ENCODE results near the gene GNB1.

Gene GNB1

DNA sequence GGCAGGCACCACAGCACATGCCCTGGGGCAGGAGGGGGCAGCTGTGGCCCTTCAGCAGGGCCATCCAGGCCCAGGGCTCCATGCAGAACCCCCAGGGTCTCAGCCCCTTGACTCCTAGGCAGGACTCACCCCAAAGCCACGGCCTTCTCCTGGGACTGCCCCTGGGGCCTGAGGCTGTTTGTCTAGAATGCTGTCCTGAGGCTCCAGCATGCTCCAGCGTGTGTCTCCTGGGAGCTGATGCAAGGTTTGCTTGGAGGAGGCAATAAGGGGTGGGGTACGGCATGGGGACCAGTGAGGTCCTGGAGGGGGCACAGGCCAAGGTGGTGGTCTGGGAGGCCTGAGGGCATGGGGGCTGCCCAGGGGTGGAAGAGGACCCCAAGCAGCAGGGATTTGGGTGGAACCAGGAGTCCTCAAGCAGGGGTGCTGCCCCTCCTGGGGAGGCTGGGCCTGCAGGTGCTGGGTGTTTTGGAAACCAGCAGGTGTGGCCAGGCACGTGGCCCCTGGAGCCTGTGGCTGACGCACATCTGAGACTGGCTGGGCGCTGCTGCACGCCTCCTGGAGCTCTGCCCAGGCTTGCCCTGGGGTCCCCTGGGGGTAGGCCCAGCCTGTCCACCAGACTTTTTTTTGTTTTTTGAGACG lies 16.3 kb upstream of the GNB1 start:
- no peak for DNase-seq

DNA sequence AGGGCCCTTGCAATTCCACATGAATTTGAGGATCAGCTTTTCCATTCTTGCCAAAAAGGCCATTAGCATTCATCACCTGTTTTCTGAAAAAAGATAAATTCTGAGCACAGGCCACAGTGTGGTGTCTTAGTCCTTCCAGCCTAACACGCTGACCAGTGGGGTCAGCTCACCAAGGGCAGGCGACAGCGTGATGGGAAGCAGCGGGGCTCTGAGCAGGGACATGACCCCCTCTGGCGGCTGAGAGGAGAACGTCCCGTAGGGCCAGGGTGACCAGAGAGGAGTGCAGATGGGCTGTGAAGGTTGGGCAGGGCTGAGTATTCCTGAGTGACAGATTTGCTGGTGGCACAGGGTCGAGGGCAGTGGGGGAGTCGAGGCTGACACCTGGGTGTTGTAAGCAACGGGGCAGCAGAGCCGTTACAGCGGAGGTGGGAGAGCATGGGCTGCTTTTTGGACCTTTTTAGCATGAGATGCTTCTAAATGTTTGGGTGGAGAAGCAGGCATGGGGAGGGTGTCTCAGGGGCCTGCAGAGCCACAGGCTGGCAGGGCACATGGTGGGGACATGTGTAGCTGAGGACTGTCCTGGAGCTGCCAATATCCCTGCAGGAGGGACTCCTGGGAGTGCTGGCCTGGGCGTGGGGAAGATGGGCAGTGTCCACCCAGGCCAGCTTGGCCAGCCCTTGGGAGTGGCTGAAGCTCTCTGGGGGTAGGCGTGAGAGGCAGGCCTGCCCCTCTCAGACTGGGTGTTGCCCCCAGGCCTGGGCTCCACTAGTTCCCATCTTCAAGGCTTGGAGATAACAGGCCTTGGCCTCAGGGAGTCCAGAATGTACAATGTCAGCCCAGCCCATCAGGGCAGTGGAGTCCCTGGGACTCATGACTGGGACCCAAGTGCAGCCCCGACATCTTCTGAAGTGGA lies 15.6 kb upstream of the GNB1 start:
- no peak for DNase-seq

DNA sequence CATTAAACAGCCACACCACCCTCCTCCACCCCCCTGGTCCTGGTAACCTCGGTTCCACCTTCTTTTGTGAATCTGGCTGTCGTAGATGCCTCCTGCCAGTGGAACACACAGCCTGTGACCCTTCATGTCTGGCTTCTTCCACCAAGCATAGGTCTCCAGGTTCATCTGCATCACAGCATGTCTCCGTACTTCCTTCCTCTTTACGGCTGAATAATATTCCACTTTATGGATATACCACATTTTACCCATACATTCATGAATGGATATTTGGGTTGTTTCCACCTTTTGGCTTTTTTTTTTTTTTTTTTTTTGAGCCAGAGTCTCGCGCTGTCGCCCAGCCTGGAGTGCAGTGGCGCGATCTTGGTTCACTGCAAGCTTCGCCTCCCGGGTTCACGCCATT lies 12.3 kb upstream of the GNB1 start:
- no peak for DNase-seq

DNA sequence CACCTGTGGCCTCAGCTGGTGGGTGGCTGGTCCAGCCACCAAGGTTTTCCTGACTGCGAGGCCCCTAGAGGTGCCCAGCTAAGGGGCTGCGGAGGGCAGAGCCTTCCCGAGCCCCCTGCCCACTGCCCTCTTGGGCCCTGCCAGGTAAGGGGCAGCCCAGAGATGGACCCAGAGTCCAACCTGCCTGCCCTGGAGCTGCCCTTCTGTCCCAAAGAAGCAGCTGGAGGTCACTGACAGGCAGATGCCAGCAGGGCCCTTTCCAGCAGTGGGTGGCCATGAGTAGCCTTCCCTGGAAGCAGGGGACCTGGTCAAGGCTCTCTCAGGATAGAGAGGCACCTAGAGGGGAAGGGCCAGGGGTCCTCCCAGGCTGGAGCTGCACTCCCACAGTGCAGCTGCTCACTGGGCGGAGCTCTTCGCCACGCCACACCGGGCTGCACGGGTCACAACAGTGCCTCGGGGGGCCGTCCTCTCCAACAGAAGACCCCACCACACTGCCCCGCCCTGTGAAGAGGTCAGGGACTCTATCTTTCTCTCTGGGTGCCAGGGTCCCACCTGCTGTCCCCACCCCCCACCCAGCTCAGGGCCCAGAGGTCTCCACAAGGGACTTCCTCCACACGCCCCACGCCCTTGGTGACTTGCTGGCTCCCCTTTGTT lies 10.9 kb upstream of the GNB1 start:
- no peak for DNase-seq

DNA sequence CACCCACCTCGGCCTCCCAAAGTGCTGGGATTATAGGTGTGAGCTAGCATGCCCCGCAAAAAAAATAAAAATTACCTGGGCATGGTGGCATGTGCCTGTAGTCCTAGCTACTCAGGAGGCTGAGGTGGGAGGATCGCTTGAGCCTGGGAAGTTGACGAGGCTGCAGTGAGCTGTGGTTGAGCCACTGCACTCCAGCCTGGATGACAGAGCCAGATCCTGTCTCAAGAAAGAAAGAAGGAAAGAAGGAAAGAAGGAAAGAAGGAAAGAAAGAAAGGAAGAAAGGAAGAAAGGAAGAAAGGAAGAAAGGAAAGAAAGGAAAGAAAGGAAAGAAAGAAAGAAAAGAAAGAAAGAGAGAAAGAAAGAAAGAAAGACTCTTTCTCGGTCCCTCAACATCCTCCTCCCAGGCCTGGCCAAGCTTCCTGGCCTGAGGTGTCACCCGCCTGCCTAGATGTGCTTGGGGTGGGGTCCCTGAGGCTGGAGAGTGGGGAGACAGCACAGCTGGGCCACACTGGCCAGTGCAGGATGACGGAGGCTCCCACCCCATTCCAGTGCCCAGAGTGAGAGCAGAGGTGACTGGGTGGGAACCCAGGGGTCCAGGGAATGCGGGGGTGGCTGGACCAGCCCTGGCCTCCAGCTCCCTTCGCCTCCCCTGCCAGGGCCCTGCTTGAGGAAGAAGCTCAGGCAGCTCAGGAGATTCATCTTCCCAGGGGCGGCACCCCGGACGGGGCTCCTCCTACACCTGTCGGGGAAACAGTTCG lies 10.2 kb upstream of the GNB1 start:
- no peak for DNase-seq

DNA sequence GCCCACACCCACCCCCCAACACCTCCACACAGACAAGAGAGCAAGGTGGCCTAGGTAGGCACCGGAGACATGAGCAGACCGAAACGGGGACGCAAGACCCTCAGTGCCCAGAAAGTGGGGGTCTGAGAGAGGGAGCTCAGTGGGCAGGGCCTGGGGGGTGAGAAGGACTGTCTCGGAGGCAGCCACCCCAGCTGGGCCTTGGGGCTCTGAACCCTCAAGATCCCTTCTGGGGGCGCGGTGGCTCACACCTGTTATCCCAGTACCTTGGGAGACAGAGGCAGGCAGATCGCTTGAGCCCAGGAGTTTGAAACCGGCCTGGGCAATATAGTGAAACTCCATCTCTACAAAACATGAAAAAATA lies 9.1 kb upstream of the GNB1 start:
- no peak for DNase-seq

GRCh38 chr1:1899266-1899966 lies 8.5 kb upstream of the GNB1 start:
- DNase-seq: no peak

DNA sequence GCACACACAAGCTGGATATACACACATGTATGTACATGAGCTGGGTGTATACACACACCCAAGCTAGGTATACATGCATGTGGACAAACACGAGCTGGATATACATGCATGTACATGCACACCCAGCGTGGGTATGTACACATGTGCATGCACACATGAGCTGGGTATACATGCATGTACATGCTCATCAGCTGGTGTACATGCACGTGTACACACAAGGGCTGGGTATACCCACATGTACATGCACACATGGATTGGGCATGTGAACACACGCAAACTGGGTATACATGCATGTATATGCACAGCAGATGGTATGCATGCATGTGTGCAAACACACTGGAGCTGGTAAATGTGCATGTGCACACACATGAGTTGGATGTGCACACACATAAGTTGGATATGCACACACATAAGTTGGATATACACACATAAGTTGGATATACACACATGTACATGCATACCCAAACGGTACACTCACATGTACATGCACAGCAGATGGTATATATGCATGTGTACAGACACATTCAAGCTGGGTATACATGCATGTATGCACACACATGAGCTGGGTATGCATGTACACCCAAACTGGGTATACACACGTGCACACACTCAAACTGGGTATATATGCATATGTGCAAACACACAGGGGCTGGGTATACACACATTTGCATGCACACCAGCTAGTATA lies 7.5 kb upstream of the GNB1 start:
- DNase-seq: no peak

DNA sequence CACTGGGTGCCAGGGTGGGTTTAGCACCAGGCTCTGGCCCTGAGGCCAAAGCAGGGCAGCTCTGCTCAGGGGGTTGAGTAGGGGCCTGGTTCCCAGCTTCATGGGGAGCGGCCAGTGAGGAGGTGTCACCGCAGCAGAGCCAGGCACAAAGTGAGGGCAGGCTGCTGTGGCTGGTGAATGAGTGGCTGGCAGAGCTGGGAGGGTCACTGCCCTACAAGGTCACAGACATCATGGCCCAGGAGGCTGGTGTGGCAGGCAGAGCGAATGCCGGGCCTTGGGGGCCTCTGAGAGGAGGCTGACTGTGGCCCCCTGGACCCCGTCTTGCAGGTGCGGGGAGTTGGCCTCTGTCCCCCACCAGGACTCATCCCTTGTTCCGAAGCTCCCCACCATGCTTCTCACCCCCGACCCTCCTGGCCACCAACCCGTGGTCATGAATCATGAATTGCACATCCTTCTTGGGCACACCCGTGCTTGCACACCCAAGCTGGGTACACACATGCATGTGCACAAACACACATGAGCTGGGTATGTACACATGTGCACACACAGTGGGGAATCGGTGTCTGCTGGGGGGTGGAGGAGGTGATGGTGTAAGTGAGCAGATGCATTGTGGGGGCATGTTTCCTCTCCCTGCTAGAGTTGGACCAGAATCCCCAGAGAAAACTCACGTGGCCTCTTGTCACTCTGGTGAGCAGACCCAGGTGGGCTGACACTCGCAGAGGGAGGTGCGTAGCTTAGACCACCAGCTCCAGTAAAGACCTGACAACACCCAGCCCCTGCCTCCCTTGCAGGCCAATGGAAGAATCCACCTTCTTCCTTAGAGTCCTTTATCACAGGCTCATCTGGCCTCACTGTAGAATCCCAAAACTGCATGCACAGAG lies 4.8 kb upstream of the GNB1 start:
- no peak for DNase-seq

DNA sequence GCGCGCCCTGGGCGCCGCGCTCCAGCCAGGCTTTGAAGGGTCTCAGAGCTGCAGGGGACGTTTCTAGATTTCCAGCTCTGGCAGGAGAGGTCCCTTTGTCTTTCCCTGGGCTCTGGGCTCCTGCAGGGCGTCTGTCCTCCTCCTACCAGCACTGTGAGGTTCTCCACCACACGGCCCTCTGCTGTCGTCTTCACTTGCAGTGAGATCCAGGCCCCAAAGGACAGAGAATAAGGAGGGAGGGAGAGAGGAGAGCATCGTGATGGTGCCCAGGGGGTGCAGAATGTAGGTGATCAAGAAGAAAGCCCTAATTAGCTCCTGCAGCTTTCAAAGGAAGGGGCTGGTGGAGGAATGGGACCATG lies 4.2 kb upstream of the GNB1 start:
- DNase-seq: no peak

GRCh38 chr1:1894354-1895059 lies 3.6 kb upstream of the GNB1 start:
- no peak for DNase-seq

- no peak for DNase-seq
Measured at GRCh38 chr1:1893997-1894353, 3.1 kb upstream of the GNB1 start.

GRCh38 chr1:1893291-1893985 lies 2.6 kb upstream of the GNB1 start:
- DNase-seq: no peak

DNA sequence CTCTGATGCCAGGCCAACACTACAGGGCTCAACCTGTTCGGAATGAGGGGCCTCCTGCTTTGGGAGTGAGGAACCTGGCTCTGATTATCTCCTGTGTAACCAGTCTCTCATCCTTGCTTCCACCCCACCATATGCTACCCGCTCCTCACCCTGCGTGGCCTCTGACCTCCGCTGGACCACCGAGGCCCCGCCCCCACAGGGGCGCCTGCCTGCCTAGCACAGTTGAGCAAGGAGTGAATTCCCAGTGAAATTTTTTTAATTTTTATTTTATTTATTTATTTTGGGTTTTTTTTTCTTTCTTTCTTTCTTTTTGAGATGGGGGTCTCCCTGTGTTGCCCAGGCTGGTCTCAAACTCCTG lies 1.9 kb upstream of the GNB1 start:
- DNase-seq: no peak

- DNase-seq: no peak
Measured at GRCh38 chr1:1892079-1892762, 1.3 kb upstream of the GNB1 start.

DNA sequence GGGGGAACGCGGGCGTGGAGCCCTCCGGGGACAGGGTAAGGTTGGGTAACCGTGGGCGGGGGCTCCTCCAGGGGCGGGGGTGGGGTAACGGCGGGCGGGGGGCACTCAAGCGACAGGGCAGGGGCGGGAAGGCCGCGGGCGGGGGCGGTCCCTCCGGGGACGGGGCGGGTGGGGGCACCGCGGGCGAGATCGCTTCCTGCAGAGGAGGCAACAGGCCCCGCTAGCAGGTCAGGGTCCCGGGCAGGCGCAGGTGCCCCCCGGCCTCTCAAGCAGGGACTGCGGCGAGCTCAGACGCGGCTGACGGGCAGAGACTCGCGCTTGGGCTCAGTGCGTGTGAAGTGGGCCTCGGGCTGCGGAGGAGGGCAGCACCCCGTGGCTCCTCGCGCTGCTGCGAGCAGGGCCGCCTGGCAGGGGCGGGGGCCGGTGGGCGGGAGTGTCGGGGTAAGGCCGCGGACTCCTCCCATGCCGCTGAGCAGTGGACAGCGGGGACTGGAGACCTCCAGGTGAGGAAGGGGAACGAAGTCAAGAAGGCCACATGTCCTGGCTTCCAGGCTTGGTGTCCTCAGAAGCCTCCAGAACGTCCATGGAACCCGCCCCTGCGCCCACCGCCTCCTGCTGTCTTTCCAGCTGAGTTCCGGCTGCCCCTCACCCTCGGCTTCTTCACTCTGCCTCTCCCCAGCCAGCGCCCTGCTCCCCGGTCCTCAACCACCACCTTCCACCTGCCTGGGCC lies 627 bp upstream of the GNB1 start:
- no peak for DNase-seq

DNA sequence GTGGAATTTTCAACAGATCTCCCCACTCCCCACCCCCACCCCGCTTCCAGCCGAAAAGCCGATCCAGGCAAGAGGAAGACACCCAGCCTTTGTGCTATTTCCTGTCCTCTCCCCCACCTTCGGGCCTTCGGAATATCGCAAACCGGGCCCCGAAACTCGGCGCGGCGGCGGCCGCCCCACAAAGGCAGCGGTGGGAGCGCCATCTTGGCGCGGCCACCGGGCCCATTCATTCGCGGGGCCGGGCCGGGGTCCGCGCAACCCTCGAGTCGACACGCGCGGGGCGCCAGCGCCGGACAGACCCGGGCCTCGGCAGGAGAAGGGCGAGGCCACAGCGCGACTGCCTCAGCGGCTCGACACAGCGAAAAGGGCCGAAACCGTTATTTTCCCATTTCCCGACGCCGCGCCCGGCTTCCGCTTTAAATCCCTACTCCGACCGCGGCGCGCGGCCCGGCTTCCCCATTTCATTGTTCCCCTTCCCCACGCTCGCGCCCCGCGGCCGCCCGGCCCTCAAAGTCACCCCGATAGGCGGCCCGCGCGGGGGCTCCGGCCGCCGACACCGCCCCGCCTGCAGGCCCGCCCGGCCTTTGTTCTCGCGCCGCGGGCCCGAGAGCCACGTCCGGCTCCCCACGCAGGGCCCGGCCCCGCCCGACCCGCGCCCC lies 911 bp downstream of the GNB1 start:
- no peak for DNase-seq
